ENCODE data around the gene GPR153.
A peak's percentile ranks its signal among the peaks of the same experiment; 100 is the strongest.
"Not testable (repeated sequence)": the region's sequence is repeated elsewhere in the genome, so short reads cannot be mapped to it uniquely, and the experiment has no call there.

Gene GPR153

GRCh38 chr1:6222636-6223035 is 38.3 kb downstream of the GPR153 start:
- DNase-seq: no peak

GRCh38 chr1:6221210-6221784 is 39.6 kb downstream of the GPR153 start:
- DNase-seq: no peak

DNA sequence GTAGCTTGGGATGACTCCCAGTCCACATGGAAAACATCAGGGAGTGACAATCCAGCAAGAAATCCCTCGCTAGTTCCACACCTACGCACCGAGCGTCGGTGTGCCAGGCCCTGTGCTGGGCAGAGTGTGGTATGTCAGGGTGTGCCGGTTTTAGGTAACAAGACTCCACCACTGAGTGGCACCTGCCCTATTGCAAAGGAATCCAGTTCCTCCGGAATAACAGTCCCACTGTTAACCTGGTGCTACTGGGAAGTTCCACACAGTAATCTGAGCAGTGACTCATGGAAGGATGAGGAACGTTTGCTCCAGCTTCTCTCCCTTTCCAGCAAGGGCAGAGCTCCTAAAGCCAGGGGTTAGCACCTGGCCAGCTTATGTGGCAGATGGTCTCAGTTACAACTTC is 40.7 kb downstream of the GPR153 start:
- DNase-seq: no peak

DNA sequence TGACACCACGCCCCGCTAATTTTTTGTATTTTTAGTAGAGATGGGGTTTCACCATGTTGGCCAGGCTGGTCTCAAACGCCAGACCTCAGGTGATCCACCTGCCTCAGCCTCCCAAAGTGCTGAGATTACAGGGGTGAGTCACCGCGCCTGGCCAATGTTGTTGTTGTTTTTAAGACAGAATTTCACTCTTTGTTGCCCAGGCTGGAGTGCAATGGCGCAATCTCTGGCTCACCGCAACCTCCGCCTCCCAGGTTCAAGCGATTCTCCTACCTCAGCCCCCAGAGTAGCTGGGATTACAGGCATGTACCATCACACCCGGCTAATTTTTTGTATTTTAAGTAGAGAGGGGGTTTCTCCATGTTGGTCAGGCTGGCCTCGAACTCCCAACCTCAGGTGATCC is 41.3 kb downstream of the GPR153 start:
- not testable (repeated sequence) for DNase-seq

DNA sequence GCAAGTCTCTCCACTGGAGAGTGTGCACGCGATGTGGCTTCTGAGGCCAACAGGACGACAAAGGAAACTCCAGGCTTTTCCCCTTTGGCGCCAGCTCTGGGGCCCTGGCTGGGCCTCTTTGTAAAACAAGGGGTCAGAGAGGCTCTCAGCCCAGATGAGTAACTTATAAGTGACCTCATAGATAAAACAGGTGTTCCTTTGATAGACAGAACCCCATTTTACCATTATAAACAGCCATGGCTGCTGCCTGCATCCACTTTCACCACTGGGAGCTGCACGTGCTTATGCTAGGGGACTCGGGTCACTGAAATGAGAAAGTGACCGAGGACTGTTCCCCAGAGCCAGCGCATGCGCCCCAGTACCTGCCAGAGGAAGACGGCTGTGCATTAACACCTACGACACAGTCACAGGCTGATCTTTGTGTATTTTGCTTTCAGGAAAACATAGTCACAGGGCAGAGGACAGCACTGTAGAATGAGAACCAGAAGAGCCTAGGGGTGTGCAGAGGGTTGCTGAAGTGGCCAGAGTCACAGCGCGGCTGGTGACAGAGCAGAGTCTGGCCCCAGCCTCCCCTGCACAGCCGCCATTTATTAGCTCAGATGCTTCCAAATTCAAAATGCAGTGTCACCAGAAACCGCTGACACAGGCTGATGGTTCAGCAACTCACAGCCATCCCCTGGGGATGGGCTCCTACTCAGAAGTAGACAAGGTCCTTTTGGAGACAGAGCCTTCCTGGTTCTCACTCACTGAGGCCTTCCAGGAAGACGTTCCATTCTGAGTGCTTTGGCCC is 42.3 kb downstream of the GPR153 start:
- DNase-seq: no peak

GRCh38 chr1:6212193-6212959 is 48.5 kb downstream of the GPR153 start:
- DNase-seq: no peak

DNA sequence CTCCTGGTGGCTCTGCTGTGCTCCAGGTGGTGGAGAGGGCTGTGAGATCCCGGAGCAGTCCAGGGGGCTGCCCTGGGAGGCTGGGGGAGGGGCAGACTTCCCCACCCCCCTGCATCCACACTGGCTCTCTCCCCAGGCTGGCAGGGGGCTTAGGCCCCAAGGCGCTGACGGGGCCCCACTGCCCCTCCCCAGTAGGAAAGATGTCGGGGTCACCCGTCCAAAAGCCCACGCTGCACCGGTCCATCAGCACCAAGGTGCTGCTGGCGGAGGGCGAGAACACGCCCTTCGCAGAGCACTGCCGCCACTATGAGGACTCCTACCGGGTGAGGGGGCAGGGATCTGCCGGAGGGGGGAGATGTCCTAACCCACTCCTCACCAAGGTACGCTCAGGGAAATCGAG is 49.2 kb downstream of the GPR153 start:
- no peak for DNase-seq

DNA sequence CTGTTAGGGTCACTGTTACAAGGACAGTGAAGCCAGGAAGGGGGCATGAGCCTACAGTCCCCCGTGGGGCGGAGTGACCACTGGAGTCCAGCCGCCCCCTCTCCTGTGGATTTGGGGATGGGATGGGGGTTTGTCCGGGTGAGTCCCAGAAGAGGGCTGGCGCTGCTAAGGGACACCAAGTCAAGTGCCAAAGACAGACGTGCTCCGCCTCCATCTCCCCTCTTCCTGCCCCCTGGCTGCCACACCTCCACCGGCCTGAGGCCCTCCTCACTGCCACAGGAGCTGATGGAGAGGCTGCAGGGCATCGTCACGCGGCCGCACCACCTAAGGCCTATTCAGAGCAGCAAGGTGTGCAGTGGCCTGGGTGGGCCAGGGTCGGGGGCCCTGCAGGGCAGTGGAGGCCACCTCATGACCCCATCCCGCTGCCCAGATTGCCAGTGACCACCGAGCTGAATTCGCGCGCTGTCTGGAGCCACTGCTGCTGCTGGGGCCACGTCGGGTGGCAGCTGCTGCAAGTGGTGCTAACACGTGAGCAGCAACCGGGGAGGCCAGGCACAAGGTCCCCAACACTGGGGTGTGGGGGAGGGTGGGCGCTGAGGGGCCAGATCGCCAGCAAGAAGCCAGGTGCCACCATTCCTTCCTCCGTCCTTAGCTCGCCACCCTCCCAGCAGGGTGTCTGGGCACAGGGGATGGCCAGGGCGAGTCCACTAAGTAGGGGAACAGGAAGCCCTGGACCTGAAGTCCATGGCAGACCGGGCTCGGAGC is 50.1 kb downstream of the GPR153 start:
- DNase-seq: no peak

GRCh38 chr1:6209661-6210580 is 51.0 kb downstream of the GPR153 start:
- DNase-seq: no peak

DNA sequence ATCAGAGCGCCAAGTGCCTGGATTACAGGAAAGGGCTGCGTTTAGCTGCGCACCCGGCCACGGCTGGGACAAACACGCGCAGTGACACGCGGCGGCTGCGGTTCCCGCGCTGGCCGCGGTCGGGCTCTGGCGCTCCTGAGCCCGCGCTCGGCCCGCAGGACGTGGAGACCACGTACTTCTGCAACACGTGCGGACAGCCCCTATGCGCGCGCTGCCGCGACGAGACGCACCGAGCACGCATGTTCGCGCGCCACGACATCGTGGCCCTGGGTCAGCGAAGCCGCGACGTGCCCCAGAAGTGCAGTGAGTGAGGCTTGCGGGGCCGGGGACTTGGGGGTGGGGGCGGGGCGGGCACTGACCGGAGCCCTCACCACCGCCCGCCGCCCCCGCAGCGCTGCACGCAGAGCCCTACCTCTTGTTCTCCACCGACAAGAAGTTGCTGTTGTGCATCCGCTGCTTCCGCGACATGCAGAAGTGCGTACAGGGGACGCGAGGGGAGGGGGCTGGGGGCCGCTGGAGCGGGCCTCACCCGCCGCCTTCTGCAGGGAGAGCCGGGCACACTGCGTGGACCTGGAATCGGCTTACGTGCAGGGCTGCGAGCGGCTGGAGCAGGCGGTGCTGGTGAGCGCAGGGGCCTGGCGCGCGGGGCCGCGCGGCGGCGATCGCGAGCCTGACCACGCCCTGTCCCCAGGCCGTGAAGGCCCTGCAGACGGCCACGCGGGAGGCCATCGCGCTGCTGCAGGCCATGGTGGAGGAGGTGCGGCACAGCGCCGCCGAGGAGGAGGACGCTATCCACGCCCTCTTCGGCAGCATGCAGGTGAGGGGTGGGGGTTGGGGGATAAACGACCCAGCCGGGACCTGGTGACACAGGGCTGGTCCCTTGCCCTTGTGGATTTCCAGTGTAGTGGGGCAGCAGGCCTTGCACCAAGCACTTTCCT is 51.9 kb downstream of the GPR153 start:
- DNase-seq: no peak

GRCh38 chr1:6207921-6208320 is 53.0 kb downstream of the GPR153 start:
- no peak for DNase-seq

GRCh38 chr1:6207075-6207885 is 53.6 kb downstream of the GPR153 start:
- no peak for DNase-seq

DNA sequence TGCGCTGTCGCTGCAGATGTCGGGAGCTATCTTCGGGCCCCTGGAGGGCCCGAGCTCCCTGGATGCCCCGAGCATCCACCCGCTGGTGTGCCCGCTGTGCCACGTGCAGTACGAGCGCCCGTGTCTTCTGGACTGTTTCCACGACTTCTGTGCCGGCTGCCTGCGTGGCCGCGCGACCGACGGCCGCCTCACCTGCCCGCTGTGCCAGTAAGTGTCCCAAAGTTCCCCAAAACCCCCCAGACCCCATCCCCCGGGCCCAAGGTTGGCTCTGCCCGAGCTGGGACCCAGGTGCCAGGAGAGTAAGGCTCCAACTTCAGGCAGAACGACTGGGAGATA is 54.4 kb downstream of the GPR153 start:
- no peak for DNase-seq

DNA sequence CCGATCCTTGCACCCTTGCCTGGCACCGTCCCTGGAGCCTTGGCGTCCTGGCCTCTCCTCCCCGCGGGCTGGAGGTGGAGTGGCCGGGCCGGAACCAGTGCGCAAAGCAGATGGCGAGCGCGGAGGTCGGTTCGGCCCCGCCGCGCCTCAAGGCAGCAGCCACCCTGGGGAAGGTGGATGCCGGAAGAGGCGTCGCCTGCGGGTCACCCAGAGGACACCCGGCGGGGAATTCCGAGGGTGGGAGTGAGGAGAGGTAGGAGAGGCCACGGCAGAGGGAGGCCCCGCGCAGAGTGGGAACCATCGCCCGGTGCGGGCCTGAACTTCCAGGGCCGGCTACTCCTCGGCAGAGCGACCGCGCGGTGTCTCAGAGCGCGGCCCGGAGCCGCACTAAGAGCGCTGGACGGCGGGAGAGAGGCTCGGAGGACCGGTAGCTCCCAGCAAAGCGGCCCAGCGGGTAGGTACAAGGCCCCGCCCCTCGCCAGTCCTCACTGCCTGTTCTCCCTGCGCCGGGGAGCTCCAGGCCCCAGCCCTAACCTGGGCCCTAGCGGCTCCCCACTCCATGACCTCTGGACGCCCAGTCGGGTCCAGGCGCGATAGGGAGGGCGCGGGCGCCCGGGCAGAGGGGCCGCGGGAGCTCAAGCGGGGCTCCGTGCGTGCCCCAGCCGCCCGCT is 54.9 kb downstream of the GPR153 start, which contains the start of gene RNF207:
RNF207 (plus strand) TSS at position 271 of the 671 bp plus-strand sequence. CDS start 417 bp downstream, outside the sequence.
- DNase-seq: no peak

DNA sequence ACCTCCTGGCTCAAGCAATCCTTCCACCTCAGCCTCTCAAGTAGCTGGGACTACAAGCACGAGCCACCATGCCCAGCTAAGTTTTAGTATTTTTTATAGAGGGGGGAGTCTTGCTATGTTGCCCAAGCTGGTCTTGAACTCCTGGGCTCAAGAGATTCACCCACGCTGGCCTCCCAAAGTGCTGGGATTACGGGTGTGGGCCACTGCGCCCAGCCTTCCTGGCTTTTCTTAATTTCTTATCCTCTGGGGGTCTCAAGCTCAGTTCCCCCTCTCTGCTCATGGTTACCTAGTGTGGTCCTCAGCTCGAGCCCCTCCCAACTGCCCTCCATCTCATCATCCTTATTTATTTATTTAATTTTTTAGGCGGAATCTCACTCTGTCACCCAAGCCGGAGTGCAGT is 58.6 kb downstream of the GPR153 start:
- DNase-seq: no peak

DNA sequence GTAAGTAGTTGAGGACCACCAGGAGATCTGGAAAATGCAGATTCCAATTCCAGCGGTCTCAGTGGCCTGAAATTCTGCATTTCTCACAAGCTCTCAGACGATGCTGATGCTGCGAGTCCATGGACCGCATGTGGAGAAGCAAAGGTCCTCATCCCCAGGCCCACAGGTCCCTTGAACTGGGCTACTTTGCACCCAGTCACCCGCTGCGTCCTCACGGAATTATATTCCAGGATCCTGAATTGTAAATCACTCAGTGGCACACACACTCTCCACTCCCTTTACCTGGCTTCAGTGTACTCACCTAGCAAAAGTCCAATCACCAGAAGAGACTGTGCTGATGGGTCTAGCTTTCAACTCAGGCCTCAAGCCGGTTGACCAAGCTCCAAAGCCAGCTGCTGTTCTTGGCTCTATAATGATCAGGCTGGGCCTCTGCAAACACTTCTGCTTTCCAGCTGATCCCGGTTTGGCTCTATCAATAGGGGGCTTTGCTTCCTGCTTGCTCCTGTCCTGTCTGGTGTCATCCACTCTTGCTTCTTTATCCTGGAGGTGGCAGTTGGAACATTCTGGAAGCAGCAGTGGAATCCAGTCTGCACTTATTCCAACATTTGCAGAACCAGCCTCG is 60.6 kb downstream of the GPR153 start:
- DNase-seq: no peak

GRCh38 chr1:6199298-6200187 is 61.4 kb downstream of the GPR153 start, which contains the start of gene RPL22:
RPL22 (minus strand) TSS chr1:6199595; CDS start chr1:6199573, 22 bp downstream.
- DNase-seq: peak; percentile 100
